GM18526 (cell line): Measurements from ENCODE around the gene TMEM31.

Experiments used
- POLR2A ChIP-seq: IDR thresholded peaks from 3 replicates; pipeline ENCODE4 v1.6.1; 2011; ENCODE audit not compliant: insufficient read length; ENCODE audit errors: extremely low read depth

Gene TMEM31

GRCh38 chrX:103747163-103747562 is 36.5 kb downstream of the TMEM31 start:
- TF ChIP-seq POLR2A: no peak

- TF ChIP-seq POLR2A: no peak
Measured at GRCh38 chrX:103754401-103754800, 43.7 kb downstream of the TMEM31 start.

- no peak for TF ChIP-seq POLR2A
Measured at GRCh38 chrX:103756736-103757135, 46.0 kb downstream of the TMEM31 start.

GRCh38 chrX:103758555-103758954 is 47.8 kb downstream of the TMEM31 start:
- TF ChIP-seq POLR2A: no peak
